Epidermal melanocyte (primary cell): ENCODE results near the gene AEBP1.

Source experiments
- DNase-seq: peaks from one replicate; pipeline ENCODE4 v3.0.0; 2011; ENCODE audit warnings: low spot score; ENCODE audit not compliant: insufficient read length

The AEBP1 gene

GRCh38 chr7:44066494-44067063, 37.6 kb upstream of the AEBP1 start:
- DNase-seq = no peak

GRCh38 chr7:44067064-44067951, 36.8 kb upstream of the AEBP1 start:
- DNase-seq = no peak

- no peak for DNase-seq
These were observed 36.1 kb upstream of the AEBP1 start for GRCh38 chr7:44068054-44068453.

GRCh38 chr7:44071726-44072363, 32.3 kb upstream of the AEBP1 start:
- DNase-seq = no peak

GRCh38 chr7:44072364-44073231, 31.5 kb upstream of the AEBP1 start:
- DNase-seq = peak; percentile 89

GRCh38 chr7:44073664-44074348, 30.3 kb upstream of the AEBP1 start:
- no peak for DNase-seq

- DNase-seq = no peak
These were observed 29.8 kb upstream of the AEBP1 start for GRCh38 chr7:44074349-44074695.

- no peak for DNase-seq
These were observed 28.7 kb upstream of the AEBP1 start for GRCh38 chr7:44075296-44076075.

- DNase-seq = no peak
These were observed 27.8 kb upstream of the AEBP1 start for GRCh38 chr7:44076101-44076895.

GRCh38 chr7:44077061-44077460, 27.1 kb upstream of the AEBP1 start:
- DNase-seq = no peak

GRCh38 chr7:44077681-44078091, 26.5 kb upstream of the AEBP1 start:
- no peak for DNase-seq

GRCh38 chr7:44078521-44078920, 25.6 kb upstream of the AEBP1 start:
- no peak for DNase-seq

GRCh38 chr7:44079331-44080021, 24.7 kb upstream of the AEBP1 start:
- DNase-seq = no peak

- no peak for DNase-seq
These were observed 24.0 kb upstream of the AEBP1 start for GRCh38 chr7:44080118-44080517.

GRCh38 chr7:44080686-44081265, 23.4 kb upstream of the AEBP1 start:
- DNase-seq = no peak

GRCh38 chr7:44081266-44081748, 22.8 kb upstream of the AEBP1 start:
- DNase-seq = no peak

GRCh38 chr7:44082541-44083207, 21.5 kb upstream of the AEBP1 start:
- DNase-seq = peak; percentile 93

GRCh38 chr7:44083796-44084195, 20.3 kb upstream of the AEBP1 start:
- no peak for DNase-seq
